Measurements from ENCODE around the gene NFAT5. TPM values are rescaled to one million over a fixed set of nuclear protein-coding genes. Genes with fewer than 3 reads are reported as not detected.
A peak's percentile ranks its signal among the peaks of the same experiment; 100 is the strongest.
"Not testable (repeated sequence)": the region's sequence is repeated elsewhere in the genome, so short reads cannot be mapped to it uniquely, and the experiment has no call there.

Gene NFAT5, protein sequence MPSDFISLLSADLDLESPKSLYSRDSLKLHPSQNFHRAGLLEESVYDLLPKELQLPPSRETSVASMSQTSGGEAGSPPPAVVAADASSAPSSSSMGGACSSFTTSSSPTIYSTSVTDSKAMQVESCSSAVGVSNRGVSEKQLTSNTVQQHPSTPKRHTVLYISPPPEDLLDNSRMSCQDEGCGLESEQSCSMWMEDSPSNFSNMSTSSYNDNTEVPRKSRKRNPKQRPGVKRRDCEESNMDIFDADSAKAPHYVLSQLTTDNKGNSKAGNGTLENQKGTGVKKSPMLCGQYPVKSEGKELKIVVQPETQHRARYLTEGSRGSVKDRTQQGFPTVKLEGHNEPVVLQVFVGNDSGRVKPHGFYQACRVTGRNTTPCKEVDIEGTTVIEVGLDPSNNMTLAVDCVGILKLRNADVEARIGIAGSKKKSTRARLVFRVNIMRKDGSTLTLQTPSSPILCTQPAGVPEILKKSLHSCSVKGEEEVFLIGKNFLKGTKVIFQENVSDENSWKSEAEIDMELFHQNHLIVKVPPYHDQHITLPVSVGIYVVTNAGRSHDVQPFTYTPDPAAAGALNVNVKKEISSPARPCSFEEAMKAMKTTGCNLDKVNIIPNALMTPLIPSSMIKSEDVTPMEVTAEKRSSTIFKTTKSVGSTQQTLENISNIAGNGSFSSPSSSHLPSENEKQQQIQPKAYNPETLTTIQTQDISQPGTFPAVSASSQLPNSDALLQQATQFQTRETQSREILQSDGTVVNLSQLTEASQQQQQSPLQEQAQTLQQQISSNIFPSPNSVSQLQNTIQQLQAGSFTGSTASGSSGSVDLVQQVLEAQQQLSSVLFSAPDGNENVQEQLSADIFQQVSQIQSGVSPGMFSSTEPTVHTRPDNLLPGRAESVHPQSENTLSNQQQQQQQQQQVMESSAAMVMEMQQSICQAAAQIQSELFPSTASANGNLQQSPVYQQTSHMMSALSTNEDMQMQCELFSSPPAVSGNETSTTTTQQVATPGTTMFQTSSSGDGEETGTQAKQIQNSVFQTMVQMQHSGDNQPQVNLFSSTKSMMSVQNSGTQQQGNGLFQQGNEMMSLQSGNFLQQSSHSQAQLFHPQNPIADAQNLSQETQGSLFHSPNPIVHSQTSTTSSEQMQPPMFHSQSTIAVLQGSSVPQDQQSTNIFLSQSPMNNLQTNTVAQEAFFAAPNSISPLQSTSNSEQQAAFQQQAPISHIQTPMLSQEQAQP (N-terminal part only)
- polyA plus RNA-seq (2013, experiment 1 of 2; ENCODE audit: insufficient read length): 15.7 TPM
- polyA plus RNA-seq (2013, experiment 2 of 2; ENCODE audit: insufficient read length): 14.4 TPM

DNA sequence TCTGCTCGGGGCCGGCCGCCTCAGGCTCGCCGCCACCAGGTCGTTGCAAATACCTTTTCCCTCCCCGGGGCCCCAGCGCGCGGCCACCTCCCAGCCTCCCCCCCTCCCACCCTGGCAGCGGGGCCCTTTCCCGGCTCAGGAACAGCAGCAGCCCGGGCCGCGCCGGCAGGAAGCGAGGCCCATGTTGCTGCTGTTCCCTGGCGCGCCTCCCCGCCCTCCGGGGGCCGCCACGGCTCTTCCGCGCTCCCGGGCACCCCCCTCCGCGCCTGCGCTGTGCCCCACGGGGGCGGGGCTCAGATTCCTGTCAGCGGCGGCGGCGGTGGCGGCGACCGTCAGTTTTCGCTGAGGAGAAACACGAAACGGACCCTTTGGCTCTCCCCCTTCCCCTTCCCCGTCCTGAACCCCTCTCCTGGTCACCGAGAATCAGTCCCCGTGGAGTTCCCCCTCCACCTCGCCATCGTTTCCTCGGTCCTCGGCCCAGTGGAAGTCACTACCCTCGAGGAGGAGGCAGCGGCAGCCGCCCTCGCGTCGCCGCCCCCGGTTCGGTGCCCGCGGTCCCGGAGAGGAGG, at the start of gene NFAT5:
NFAT5 (plus strand) TSS at position 296 of the 569 bp plus-strand sequence. CDS start 336 bp downstream, outside the sequence.
- DNase-seq: peak; percentile 89

DNA sequence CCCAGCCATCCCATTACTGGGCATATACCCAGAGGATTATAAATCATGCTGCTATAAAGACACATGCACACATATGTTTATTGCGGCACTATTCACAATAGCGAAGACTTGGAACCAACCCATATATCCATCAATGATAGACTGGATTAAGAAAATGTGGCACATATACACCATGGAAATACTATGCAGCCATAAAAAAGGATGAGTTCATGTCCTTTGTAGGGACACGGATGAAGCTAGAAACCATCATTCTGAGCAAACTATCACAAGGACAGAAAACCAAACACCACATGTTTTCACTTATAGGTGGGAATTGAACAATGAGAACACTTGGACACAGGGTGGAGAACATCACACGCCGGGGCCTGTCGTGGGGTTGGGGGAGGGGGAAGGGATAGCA, 47.9 kb upstream of the NFAT5 start:
- DNase-seq: not testable (repeated sequence)

DNA sequence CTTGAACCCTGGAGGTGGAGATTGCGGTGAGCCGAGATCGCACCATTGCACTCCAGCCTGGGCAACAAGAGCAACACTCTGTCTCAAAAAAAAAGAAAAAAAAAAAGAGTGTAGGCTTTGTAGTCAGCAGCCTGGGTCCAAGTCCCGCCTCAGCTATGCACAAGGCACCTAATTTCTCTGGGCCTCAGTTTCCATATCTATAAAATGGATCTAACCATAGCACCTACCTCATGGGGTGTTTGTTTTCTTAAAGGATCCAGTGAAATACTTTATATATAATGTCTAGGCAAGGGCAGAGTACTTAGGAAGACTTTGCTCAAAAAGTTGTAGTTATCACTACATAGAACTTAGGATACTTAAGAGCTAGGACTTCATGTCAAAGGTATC, 45.4 kb upstream of the NFAT5 start:
- no peak for DNase-seq

DNA sequence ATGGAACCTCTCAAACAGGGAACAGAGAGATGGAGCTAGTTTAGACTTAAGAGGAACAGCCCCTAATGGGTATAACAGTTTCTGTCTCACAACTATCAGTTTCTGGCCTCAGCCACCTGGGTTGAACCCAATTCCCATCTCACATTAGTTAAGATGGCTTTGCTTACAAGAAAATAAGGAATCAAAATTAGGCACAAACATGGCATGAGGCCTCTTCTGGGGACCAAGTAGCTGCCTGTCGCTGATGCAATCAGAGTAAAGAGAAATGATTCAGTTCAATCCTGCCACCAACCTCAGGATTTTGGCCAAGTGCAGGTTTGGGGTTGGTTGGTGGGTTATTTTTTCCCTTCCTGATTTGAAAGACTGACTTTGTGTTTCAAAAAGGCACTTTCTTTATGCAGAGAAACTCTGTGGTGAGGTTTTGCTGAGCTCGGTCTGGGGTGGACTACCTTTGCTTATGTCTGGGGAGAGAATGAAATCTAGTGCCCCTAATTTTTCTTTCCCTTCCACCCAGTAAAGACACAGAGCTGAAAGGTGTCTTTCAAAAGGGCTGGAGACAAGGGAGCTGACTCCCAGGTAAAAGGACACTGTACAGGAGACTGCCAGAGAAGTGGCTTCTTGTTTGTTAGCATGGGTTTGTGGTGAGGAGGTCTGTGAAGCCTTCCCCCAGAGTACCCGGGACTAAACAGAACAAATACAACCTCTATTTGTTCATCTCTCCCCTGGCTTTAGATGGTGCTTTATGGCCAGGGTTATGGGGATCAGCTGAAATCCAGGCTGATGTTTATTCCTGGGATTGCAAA, 44.8 kb upstream of the NFAT5 start:
- DNase-seq: peak; percentile 72

- no peak for DNase-seq
These were observed 43.7 kb upstream of the NFAT5 start for GRCh38 chr16:69522041-69522578.

DNA sequence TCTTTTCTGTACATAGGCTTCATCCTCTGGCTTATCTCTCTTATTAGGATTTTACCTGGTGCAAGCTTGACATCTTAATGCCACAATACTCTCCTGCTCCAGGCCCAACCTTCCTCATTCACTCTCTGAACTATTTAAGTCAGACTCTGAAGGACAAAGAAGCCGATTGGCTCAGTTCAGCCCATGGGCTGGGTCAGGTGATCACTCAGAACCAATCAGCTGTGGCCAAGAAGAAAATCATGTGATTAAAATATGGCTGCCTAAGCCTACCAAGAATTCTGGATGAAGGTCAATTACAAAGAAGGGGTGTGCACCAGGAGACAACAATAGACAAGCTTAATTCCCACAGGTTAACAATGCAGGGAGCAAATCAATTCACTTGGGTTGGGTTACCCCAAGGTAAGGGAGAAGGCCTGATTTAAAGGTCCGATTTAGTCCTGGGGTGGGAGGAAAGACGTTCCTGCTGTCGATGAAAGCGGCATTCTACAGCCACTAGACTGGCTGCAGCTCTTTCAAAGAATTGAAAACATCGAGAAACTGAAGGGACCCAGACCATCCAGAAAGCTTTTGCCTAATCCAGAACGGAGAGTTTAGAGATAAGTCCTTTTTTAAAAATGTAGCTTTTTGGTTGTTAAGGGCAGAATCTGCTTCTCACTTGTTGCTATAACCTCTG, 42.9 kb upstream of the NFAT5 start:
- no peak for DNase-seq

GRCh38 chr16:69523566-69524305, 42.0 kb upstream of the NFAT5 start:
- DNase-seq: no peak

GRCh38 chr16:69526831-69527655, 38.7 kb upstream of the NFAT5 start:
- no peak for DNase-seq

DNA sequence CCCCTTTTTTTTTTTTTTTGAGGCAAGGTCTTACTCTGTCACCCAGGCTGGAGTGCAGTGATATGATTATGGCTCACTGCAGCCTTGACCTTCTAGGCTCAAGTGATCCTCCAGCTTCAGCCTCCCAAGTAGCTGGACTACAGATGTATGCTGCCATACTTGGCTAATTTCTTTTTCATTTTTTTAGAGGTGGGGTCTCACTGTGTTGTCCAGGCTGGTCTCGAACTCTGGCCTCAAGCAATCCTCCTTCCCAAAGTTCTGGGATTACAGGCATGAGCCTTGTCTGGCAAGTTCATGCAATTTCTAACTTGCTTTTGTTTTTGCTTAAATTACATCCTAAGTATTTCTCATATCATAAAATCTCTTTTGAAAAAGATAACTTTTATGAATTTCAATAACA, 33.8 kb upstream of the NFAT5 start:
- no peak for DNase-seq

- DNase-seq: peak; percentile 38
These were observed 32.9 kb upstream of the NFAT5 start for GRCh38 chr16:69532641-69533455.

DNA sequence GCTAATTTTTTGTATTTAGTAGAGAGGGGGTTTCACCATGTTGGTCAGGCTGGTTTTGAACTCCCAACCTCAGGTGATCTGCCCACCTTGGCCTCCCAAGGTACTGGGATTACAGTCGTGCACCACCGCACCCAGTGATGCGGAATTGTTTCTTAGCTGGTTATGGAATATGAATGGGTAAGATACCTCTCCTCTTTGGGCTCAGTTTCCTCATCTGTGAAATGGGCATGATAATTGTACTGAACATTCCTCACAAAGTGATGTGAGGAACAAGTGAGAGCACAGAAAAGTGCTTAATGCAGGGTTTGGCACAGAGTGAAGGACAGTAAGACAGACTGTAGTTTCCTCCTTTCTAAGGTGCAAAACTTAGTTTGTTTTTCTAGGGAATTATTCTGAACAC, 31.0 kb upstream of the NFAT5 start:
- no peak for DNase-seq

GRCh38 chr16:69535123-69536050, 30.4 kb upstream of the NFAT5 start:
- peak; percentile 73 for DNase-seq

- no peak for DNase-seq
These were observed 28.1 kb upstream of the NFAT5 start for GRCh38 chr16:69537706-69538080.

DNA sequence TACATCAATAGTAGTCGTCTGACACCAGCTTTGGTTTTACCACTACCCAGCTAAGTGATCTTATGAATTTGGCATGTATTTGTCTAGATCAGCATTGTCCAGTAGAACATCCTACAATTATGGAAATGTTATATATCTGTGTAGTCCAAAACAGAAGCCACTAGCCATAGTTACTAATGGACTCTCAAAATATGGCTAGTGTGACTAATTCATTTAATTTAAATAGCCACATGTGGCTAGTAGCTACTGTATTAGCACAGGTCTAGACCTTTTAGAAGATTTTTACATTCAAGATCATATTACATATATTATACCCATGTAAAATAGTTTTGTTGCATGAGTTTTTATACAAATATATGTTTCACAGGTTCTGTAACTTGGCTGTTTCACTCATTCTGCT, 27.0 kb upstream of the NFAT5 start:
- DNase-seq: no peak

- peak; percentile 40 for DNase-seq
These were observed 22.8 kb upstream of the NFAT5 start for GRCh38 chr16:69542974-69543373.

GRCh38 chr16:69544088-69544487, 21.7 kb upstream of the NFAT5 start:
- DNase-seq: no peak

DNA sequence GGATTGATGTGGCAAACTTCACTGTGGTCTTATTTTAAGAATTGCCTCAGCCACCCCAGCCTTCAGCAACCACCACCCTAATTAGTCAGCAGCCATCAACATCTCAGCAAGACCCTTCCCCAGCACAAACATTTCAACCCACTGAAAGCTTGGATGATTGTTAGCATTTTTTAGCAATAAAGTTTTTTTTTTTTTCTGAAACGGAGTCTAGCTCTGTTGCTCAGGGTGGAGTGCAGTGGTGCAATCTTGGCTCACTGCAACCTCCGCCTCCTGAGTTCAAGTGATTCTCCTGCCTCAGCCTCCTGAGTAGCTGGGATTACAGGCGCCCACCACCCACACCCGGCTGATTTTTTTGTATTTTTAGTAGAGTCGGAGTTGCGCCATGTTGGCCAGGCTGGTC, 19.1 kb upstream of the NFAT5 start:
- DNase-seq: not testable (repeated sequence)

Data from fibroblast of skin of abdomen (primary cell).